GM19372 (cell line): ENCODE results near the gene LGR6.

Source experiments
- ATAC-seq: cut with Tn5 transposase; IDR thresholded peaks from one replicate; pipeline ENCODE4 v1.9.1; 2021; ENCODE audit warnings: mild to moderate bottlenecking, low read depth, moderate library complexity; ENCODE audit not compliant: unreplicated experiment

LGR6 gene

GRCh38 chr1:202361224-202361623 is 167.6 kb downstream of the LGR6 start:
- ATAC-seq = no peak

DNA sequence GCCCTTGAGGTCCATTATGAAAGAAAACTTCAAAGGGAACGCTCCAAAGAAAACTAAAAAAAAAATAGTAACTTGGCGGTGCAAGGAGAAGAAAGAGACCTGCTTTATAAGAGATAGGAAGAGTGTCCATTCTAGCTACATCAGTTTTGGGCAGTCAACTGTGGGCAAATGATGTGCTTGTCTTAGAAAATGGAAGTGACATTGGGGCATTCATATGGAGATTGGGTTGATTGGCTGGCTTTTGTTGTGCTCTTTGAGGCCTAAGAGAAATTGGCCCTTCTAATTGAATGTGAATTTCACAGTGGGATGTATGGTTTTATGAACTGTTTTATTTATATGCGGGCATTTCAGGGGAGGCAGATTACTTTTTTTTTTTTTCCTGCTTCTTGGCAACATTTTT is 168.1 kb downstream of the LGR6 start:
- no peak for ATAC-seq

DNA sequence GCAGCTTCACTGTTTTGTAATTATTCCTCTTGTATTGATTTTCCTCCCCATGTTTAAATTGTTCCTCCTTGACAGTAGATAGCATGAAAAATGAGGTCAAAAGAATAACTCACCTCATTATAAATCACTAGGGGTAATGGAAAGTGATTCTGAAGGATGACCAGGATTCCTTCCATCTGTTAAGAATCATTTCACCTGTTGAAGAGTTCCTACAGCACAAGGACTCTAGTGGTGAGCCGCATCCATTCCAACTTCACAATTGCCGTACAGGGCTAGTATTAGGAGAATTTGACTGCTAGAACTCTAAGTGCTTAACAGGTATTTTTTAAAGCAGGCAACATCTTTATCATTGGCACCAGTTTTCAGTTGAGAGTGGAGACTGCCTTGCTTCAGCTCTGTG is 168.6 kb downstream of the LGR6 start:
- no peak for ATAC-seq

DNA sequence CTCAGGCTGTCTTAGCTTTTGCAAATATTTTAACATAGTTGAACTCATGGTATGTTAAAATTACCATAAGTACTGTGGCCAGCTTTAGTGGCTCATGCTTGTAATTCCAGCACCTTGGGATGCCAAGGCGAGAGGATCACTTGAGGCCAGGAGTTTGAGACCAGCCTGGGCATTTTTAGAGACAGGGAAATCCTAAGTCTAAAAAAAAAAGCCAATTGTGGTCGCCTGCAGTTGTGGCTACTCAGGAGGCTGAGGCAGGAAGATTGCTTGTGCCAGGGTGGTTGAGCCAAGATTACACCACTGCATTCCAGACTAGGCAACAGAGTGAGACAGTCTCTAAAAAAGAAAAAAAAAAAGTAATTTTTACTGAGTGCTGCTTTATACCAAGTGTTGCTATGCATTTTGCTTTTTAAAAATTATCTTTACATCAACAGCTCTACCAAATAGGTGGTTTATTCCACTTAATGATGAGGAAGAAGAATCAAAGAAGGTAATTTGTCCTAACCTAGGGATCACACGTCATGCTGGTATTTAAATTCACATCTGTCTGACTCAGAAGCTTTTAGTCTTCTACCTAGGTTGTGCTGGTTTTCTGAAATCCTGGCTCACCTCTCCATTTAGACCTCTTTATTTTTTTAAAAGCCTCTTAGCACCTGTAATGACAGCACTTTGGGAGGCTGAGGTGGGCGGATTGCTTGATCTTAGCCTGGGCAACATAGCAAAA is 171.7 kb downstream of the LGR6 start:
- no peak for ATAC-seq

GRCh38 chr1:202367271-202367670 is 173.7 kb downstream of the LGR6 start:
- no peak for ATAC-seq
